Embryonic facial prominence (tissue), 1 donor: ENCODE measurements around the gene PARP9.
"Not testable (repeated sequence)": the region's sequence is repeated elsewhere in the genome, so short reads cannot be mapped to it uniquely, and the experiment has no call there.

Source experiments
- DNase-seq: peaks from one replicate; pipeline ENCODE4 v3.0.0-alpha.2; 2016; ENCODE audit errors: extremely low spot score

PARP9 gene

GRCh38 chr3:122576174-122576940, 12.3 kb upstream of the PARP9 start:
- DNase-seq = no peak

- DNase-seq = no peak
Measured at GRCh38 chr3:122572940-122573412, 8.9 kb upstream of the PARP9 start.

DNA sequence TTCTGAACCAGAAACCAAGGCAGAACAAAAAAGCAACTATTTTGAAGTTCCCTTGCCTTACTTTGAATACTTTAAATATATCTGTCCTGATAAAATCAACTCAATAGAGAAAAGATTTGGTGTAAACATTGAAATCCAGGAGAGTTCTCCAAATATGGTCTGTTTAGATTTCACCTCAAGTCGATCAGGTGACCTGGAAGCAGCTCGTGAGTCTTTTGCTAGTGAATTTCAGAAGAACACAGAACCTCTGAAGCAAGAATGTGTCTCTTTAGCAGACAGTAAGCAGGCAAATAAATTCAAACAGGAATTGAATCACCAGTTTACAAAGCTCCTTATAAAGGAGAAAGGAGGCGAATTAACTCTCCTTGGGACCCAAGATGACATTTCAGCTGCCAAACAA, 4.7 kb upstream of the PARP9 start:
- DNase-seq = no peak

- not testable (repeated sequence) for DNase-seq
Measured at GRCh38 chr3:122568131-122568530, 4.0 kb upstream of the PARP9 start.

- no peak for DNase-seq
Measured at GRCh38 chr3:122563717-122564025, 429 bp downstream of the PARP9 start.

- no peak for DNase-seq
Measured at GRCh38 chr3:122562923-122563716, 980 bp downstream of the PARP9 start.

GRCh38 chr3:122560680-122561079, 3.4 kb downstream of the PARP9 start:
- DNase-seq = no peak

GRCh38 chr3:122559906-122560305, 4.2 kb downstream of the PARP9 start:
- no peak for DNase-seq

DNA sequence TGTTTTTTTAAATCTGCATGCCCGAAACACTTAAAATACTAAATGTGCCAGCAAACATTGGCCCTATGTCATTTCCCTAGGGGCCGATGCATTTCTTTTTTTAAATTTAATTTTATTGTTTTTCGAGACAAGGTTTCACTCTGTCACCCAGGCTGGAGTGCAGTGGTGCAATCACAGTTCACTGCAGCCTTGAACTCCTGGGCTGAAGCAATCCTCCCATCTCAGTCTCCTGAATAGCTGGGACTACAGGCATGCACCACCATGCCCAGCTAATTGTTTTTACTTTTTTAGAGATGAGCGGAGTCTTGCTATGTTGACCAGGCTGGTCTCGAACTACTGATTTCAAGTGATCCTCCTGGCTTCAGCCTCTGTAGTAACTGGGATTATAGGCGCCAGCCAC, 5.5 kb downstream of the PARP9 start:
- no peak for DNase-seq

- DNase-seq = no peak
Measured at GRCh38 chr3:122557356-122557755, 6.7 kb downstream of the PARP9 start.

GRCh38 chr3:122555275-122556071, 8.6 kb downstream of the PARP9 start:
- DNase-seq = no peak

GRCh38 chr3:122553171-122553570, 10.9 kb downstream of the PARP9 start:
- no peak for DNase-seq

DNA sequence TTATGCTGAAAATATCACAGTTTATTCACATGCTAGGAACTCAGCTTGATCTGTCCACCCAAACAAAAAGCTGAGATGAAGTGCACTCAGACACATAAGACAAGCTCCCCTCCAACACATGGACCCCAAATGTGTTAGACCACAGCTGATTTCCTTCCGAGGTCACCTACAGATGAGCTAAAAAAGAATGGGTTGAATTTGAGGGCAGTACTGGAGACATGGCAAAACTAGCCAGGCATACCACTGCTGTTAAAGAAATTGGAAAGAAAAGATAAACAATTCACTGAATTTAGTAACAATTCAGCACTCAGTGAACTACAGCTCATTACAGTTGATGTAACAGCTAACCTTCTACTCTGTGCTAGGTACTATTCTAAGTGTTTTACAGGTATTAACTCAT, 15.5 kb downstream of the PARP9 start:
- no peak for DNase-seq

GRCh38 chr3:122548076-122548475, 16.0 kb downstream of the PARP9 start:
- no peak for DNase-seq

GRCh38 chr3:122546151-122546550, 17.9 kb downstream of the PARP9 start:
- no peak for DNase-seq

DNA sequence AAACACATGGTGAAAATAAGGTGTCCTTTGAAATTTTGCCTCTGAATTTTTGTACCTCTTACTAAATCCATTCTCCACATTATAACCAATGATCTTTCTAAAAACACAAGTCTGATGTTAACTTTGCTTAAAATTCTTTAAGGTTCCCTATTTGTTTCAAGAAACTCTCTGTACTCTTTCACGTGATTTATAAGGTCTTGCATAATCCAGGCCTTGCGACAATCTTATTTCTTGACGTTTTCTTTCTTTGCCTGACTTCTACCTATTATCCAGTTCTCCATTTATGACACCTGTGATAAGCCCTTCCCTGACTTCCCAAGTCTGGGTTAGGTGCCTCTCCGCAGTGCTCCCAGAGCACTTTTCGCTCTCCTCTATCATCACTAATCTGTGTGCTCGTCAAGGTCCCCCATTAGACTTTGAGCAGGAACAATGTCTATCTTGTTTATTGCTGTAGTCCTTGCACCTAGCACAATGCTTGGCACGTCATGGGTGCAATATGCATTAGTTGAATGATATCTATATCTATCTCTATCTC, 25.1 kb downstream of the PARP9 start:
- no peak for DNase-seq

DNA sequence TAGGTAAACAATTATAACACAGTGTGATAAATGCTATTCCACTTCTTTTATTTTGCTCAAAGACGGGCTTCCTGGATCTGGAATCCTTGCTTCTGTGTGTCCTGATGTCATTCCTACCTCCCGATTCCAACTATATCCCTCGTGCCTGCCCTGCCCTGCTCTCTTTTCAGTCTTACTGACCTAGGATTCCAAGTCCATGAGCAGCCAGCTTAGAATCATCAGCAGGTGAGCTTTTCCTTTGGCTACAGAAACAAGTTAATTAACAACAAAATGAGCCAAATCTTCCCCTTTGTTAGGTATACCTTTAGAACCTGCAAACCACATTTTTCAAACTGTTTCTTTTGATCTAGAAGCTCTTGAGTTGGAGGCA, 27.5 kb downstream of the PARP9 start:
- no peak for DNase-seq

DNA sequence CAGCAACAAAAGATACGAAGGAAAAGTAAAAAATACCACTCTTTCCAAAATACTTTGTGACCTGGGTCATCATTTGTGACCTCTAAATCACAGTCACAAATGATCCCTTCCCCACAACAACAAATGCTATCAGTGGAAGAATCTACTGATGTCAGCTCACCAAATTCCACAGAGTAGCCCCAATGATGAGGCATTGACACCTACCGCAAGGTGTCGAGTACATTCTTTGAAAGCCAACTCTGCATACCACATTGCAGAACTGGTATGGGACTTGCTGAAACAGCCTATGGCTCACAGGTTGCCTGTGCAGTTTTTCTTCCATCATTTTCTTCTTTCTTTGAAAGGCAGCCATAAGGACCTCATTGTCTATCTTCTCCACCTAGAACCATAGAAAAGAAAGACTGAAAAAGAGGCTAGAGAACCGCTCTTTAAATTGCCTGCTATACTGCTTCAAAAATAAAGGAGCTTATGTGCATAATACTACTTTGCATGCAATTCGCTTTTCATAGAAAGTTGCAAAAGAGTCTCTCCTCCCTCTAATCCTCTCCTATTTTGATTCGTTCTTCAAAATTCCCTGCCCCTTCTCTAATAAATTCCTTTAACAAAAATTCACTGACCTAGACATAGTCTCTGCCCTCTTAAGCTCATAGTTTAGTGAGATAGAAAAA, 28.0 kb downstream of the PARP9 start:
- no peak for DNase-seq

- DNase-seq = no peak
Measured at GRCh38 chr3:122533931-122534334, 30.2 kb downstream of the PARP9 start.

GRCh38 chr3:122533480-122533879, 30.6 kb downstream of the PARP9 start:
- no peak for DNase-seq

DNA sequence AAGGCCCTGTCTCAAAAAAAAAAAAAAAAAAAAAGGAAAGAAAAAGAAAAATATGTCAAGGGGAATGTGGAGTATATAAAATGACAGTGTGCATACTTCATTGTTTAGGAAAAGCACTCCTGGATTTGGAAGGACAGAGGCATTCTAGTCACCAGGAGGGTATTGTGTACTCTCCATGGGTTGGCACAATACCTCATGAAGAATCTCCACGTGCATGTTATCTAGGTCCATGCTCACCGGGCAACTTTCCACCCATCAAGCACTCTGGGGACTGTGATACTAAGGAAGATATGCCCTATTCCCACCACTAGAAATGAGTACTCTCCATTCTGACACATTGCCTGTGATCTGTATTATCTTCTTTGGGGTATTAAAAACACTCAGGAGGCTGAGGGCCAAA, 33.9 kb downstream of the PARP9 start:
- no peak for DNase-seq

DNA sequence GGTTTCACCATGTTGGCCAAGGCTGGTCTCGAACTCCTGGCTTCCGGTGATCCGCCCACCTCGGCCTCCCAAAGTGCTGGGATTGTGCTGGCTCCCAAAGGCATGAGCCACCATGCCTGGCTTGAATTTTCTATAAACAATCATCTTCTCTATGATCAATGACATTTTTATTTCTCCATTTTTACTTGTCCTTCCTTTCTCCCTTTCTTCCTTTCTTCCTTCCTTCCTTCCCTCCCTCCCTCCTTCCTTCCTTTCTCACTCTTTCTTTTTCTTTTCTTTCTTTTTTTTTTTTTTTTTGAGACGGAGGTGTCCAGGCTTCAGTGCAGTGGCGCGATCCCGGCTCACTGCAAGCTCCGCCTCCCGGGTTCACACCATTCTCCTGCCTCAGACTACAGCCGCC, 40.8 kb downstream of the PARP9 start:
- DNase-seq = no peak
